Heart left ventricle (tissue), 13 donors: ENCODE data around the gene CXCL1.

Source experiments
- CTCF ChIP-seq, 12 donors: fragments of 200-600 bp; sonication (generic) in 4 of 12; IDR thresholded peaks; one replicate each; pipeline versions ENCODE4 v1.5.0 to v1.8.0; 2018 to 2022; ENCODE audit warnings: antibody characterized with exemption in 12 of 12, mild to moderate bottlenecking in 5 of 12
- POLR2A ChIP-seq, 2 donors: fragments of 450-650 bp; IDR thresholded peaks; one replicate each; pipeline ENCODE4 v1.6.1; 2017; ENCODE audit warnings: antibody characterized with exemption in 2 of 2, mild to moderate bottlenecking in 2 of 2, moderate library complexity in 2 of 2
- donor health status: ischemic (EF 13 %, LVEDD 7.1; RV severe dilation, severe dysfunction).
- donor health status: DM: no; HTN: yes; CAD: no.
- donor health status: DM: no; HTN: no; CAD: no.
- donor health status: ischemic (EF 25% LVEDD 6.9; RV normal size, moderate dysfunction).
- donor health status: ischemic (EF 25% LVEDD 5.7; RV mildly dilated, moderate dysfunction).
- donor health status: ischemic (EF 35%, LVEDD 5.7; RV mildly dilated, moderate dysfunction).
- donor health status: nonischemic (EF 11% LVEDD 7.7; RV severe dilation, severe dysfunction).
- donor health status: DM: yes; HTN: yes; CAD: no.
- donor health status: PGD.
- donor health status: ischemic (EF 29% LVEDD 5.4; RV normal size, mild dysfunction).
- donor health status: nonischemic (EF 23%, LVEDD 6.1; RV moderate dilation, normal function).

DNA sequence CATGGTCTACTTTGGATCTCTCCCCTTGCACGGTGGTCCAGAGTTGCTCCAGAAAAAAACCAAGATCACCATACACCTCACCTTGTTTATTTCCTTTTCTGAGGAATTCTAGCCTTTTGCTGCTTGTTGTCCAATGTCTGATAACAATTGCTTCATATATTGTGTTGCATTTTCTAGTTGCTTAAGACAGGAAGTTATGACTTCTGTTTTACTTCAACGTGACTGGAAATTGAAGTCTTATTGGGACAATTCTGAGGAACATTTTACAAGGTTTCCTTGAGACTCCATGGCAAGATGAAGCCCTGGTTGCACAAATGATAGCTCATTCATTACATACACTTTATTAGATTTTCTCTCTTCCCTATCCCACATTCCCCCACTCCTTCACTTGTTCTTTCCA lies 5.2 kb downstream of the CXCL1 start:
- TF ChIP-seq CTCF (IDR thresholded peaks at IDR 0.05) = no peak
- TF ChIP-seq POLR2A (IDR thresholded peaks at IDR 0.05) = no peak
